Measurements from ENCODE around the gene A1CF. TPM values are rescaled to one million over a fixed set of nuclear protein-coding genes. Genes with fewer than 3 reads are reported as not detected.

Gene A1CF
- total RNA-seq, 3 donors from 2014 or later = under 0.01 TPM; not detected in 2

Other genes starting within 250 kb of the A1CF start
- 1 to 10 TPM; 1.4 to 3.7 (median 2.6) TPM for gene ASAH2B, start 145.7 kb downstream of the A1CF start, total RNA-seq
- gene PRKG1, start 188.9 kb upstream of the A1CF start, total RNA-seq = 10 to 100 TPM; 10.9 to 36.9 (median 19.7) TPM

Data from breast epithelium (tissue), 3 donors.